HepG2 (cell line): ENCODE data around the gene FMNL2.

ENCODE experiments used
- FOSL1 ChIP-seq: sonication (generic); formaldehyde crosslinking; IDR thresholded peaks from 2 replicates; pipeline ENCODE4 v1.9.0; 2021; ENCODE audit warnings: missing genetic modification reagents, borderline replicate concordance
- ISL2 ChIP-seq: sonication (generic); formaldehyde crosslinking; IDR thresholded peaks from 2 replicates; pipeline ENCODE4 v1.5.0; 2020; ENCODE audit warnings: missing genetic modification reagents
- NPAS2 ChIP-seq: sonication (generic); formaldehyde crosslinking; IDR thresholded peaks from 2 replicates; pipeline ENCODE4 v1.8.0; 2022; ENCODE audit warnings: mild to moderate bottlenecking, missing genetic modification reagents, borderline replicate concordance
- NR2C2 ChIP-seq: sonication (generic); formaldehyde crosslinking; IDR thresholded peaks from 2 replicates; pipeline ENCODE4 v1.4.0; 2020; ENCODE audit warnings: missing genetic modification reagents, mild to moderate bottlenecking, moderate library complexity, borderline replicate concordance
- POLR2AphosphoS5 ChIP-seq: IDR thresholded peaks from 2 replicates; pipeline ENCODE4 v1.6.1; 2012; ENCODE audit warnings: low read depth, low read length
- SP2 ChIP-seq: sonication (generic); formaldehyde crosslinking; IDR thresholded peaks from 2 replicates; pipeline ENCODE4 v1.5.1; 2020; ENCODE audit warnings: mild to moderate bottlenecking, missing genetic modification reagents
- ZNF331 ChIP-seq: sonication (generic); formaldehyde crosslinking; IDR thresholded peaks from 2 replicates; pipeline ENCODE4 v1.4.0; 2020; ENCODE audit warnings: missing genetic modification reagents
- ZNF558 ChIP-seq: sonication (generic); formaldehyde crosslinking; IDR thresholded peaks from 2 replicates; pipeline ENCODE4 v1.9.0; 2022; ENCODE audit warnings: mild to moderate bottlenecking, missing genetic modification reagents, borderline replicate concordance
- ZNF781 ChIP-seq: sonication (generic); formaldehyde crosslinking; IDR thresholded peaks from 2 replicates; pipeline ENCODE4 v1.5.1; 2020; ENCODE audit warnings: borderline replicate concordance, mild to moderate bottlenecking, missing genetic modification reagents; ENCODE audit errors: not compliant biosample characterization
- TF ChIP-seq, protein P1 (sequence below): sonication (generic); formaldehyde crosslinking; IDR thresholded peaks from 2 replicates; pipeline ENCODE4 v1.5.0; 2020; ENCODE audit warnings: mild to moderate bottlenecking, missing genetic modification reagents, moderate library complexity
- TF ChIP-seq, protein P2 (sequence below): IDR thresholded peaks from 2 replicates; pipeline ENCODE4 v1.4.0; 2020; ENCODE audit warnings: mild to moderate bottlenecking, missing genetic modification reagents

DNA sequence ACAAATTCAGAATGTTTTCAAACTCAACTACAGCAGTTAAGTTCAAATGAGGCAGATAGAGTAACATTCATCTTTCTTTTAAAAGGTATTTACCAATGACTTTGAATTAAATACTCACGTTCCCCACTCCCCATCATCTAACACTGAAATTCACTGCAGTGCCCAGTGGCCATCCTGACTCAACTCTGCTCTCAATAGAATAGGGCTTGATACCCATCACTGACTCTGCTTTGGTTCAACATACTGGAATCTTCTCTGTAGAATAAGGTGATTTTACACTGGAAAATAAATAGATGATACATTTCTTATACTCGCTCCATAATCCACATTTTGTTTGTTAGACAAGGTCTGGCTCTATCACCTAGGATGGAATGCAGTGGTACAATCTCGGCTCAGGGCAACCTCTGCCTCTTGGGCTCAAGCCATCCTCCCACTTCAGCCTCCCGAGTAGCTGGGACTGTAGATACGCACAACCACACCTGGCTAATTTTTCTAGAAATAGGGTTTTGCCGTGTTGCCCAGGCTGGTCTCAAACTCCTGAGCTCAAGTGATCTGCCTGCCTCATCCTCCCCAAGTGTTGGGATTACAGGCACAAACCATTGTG lies 315.9 kb downstream of the FMNL2 start:
- no peak for TF ChIP-seq ZNF331 (CRISPR knock-in tag)
- TF ChIP-seq, protein P1, sequence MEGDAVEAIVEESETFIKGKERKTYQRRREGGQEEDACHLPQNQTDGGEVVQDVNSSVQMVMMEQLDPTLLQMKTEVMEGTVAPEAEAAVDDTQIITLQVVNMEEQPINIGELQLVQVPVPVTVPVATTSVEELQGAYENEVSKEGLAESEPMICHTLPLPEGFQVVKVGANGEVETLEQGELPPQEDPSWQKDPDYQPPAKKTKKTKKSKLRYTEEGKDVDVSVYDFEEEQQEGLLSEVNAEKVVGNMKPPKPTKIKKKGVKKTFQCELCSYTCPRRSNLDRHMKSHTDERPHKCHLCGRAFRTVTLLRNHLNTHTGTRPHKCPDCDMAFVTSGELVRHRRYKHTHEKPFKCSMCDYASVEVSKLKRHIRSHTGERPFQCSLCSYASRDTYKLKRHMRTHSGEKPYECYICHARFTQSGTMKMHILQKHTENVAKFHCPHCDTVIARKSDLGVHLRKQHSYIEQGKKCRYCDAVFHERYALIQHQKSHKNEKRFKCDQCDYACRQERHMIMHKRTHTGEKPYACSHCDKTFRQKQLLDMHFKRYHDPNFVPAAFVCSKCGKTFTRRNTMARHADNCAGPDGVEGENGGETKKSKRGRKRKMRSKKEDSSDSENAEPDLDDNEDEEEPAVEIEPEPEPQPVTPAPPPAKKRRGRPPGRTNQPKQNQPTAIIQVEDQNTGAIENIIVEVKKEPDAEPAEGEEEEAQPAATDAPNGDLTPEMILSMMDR (CRISPR knock-in tag), result no peak
- TF ChIP-seq ZNF781 (CRISPR knock-in tag), result no peak
- no peak for TF ChIP-seq NPAS2 (CRISPR knock-in tag)
- TF ChIP-seq ZNF558, result no peak
- no peak for TF ChIP-seq SP2 (CRISPR knock-in tag)
- TF ChIP-seq ISL2 (CRISPR knock-in tag), result no peak
- no peak for TF ChIP-seq FOSL1 (CRISPR knock-in tag)
- no peak for TF ChIP-seq POLR2AphosphoS5
- TF ChIP-seq, protein P2, sequence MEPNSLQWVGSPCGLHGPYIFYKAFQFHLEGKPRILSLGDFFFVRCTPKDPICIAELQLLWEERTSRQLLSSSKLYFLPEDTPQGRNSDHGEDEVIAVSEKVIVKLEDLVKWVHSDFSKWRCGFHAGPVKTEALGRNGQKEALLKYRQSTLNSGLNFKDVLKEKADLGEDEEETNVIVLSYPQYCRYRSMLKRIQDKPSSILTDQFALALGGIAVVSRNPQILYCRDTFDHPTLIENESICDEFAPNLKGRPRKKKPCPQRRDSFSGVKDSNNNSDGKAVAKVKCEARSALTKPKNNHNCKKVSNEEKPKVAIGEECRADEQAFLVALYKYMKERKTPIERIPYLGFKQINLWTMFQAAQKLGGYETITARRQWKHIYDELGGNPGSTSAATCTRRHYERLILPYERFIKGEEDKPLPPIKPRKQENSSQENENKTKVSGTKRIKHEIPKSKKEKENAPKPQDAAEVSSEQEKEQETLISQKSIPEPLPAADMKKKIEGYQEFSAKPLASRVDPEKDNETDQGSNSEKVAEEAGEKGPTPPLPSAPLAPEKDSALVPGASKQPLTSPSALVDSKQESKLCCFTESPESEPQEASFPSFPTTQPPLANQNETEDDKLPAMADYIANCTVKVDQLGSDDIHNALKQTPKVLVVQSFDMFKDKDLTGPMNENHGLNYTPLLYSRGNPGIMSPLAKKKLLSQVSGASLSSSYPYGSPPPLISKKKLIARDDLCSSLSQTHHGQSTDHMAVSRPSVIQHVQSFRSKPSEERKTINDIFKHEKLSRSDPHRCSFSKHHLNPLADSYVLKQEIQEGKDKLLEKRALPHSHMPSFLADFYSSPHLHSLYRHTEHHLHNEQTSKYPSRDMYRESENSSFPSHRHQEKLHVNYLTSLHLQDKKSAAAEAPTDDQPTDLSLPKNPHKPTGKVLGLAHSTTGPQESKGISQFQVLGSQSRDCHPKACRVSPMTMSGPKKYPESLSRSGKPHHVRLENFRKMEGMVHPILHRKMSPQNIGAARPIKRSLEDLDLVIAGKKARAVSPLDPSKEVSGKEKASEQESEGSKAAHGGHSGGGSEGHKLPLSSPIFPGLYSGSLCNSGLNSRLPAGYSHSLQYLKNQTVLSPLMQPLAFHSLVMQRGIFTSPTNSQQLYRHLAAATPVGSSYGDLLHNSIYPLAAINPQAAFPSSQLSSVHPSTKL (CRISPR knock-in tag), result no peak
- no peak for TF ChIP-seq NR2C2 (CRISPR knock-in tag)
